GM18951 (cell line): ENCODE results near the gene CEACAM18.

Experiments used
- POLR2A ChIP-seq: IDR thresholded peaks from 4 replicates; pipeline ENCODE4 v1.6.1; 2011; ENCODE audit warnings: mild to moderate bottlenecking; ENCODE audit not compliant: insufficient read length, insufficient read depth; ENCODE audit errors: extremely low read depth
- in situ Hi-C: fragments of 300-500 bp; cut with MboI; formaldehyde crosslinking; loops from one replicate; pipeline ENCODE4 v1.12.0; 2022; ENCODE audit warnings: low sequenced_read_pairs, mixed read lengths, inconsistent platforms; ENCODE audit not compliant: unreplicated experiment

CEACAM18 gene

DNA sequence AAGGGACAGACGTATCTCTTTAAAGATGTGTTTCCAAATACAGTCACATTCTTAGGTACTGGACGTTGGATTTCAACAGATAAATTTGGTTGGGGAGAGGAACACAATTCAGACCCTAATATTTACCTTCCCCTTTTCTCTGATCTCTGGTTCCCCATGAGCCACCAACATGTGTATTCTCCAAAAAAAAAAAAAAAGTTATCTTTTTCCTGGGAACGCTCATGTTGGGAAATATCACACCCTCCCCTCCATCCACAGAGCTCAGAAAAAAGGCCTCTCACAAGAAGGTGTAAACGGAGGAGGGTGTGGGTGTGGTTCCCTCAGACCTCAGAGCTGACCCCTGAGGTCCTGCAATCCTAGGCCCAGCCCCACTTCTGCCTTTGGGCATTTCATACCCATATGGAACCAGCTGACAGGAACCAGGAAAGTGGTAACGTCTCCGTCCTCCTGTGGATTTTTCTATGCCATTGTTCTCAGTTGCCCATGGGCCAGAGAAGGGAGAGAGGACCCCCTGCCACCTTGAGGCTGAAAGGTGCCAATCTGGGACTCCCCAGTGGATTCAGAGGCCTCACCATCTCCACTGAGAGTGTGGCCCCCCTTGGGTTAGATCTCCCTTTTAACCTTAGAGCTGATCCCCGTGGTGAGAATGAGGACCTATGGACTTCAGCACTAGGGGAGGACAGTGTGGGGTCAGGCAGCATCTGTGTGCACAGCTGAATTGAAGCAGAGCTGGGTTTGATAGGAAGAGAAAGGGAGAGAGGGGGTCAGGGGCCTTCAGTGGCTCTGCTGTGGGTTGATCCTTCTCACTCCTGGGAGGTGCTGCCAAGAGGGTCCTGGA lies 31.7 kb downstream of the CEACAM18 start:
- in situ Hi-C loops, result no loop called here
- no peak for TF ChIP-seq POLR2A

DNA sequence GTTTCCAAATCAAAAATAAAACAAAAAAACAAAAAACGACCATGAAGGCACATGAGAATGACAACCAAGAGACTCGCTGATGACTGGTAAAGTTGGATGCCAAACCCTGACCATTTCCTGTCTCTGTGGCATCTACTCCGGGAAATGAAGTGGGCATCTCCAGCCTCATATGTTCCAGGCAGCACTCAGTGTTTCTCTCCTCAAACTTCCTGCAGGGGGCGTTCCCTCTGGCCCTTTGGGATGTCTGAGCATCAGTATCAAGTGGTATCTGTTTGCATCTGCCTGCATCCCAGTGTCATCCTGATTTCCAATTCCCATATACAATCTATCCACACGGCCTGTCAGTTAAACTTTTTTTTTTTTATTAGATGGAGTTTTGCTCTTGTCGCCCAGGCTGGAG lies 33.0 kb downstream of the CEACAM18 start:
- in situ Hi-C loops, result no loop called here
- no peak for TF ChIP-seq POLR2A

DNA sequence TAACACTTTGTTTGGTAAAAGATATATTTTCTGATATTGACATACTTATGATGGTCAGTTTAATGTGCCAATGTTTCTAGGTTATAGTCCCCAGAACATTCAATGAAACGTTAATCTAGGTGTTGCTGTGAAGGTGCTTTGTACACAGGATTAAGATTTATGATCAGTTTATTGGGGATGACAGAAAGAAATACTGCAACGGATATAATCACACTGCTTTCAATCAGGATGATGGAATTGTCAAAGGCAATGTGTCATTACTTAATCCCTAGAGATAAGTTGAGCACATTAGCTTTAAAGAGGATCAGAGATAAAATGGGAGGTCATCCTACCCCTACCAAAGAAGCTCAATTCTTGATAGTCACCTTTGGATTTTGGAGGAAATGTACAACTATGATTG lies 35.6 kb downstream of the CEACAM18 start:
- in situ Hi-C loops, result no loop called here
- TF ChIP-seq POLR2A, result no peak

DNA sequence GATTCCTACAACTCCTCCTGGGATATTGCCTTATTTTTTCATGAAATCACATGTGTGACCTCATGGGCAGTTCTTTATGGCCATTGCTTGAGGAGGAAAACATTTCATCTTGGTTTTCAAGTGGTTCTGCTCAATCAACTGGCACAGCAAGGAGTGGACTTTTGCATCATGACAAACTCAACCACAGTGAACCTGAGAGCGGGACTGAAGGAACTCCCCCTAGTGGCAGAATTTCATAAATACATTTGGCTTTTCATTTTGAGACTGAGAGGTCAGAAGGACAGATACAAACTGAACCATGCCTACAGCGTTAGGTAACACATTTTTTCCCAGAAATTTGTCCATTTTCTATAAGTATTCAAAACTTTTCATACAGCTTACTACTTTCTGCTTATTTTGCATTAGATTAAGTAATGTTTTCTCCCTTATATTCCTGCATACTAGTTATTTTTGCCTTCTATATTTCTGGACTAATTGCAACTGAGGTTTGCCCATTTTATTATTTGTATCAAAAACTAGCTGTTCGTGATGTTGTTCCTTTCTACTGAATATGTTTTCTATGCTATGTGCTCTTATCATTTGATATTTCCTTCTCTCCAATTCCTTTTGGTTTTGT lies 36.6 kb downstream of the CEACAM18 start:
- TF ChIP-seq POLR2A, result no peak
- in situ Hi-C loops, result no loop called here

DNA sequence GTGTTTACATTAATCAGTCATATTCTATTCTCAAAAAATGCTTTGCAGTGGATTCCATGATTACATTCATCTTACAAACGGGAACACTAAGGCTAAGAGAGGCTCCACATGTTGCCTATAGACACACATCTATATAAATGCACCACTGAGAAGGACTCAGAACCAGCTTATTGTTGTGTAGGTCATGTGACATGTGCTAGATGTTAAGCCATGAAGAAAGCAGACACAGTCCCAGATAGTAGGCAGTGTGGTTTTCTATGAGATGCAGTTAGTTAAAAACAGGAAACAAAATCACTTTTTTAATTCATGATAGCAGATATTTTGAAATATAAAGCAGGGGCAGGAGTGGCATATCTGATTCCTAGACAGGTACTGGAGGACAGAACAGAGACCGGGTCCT lies 42.4 kb downstream of the CEACAM18 start:
- TF ChIP-seq POLR2A, result no peak
- in situ Hi-C loops, result no loop called here

DNA sequence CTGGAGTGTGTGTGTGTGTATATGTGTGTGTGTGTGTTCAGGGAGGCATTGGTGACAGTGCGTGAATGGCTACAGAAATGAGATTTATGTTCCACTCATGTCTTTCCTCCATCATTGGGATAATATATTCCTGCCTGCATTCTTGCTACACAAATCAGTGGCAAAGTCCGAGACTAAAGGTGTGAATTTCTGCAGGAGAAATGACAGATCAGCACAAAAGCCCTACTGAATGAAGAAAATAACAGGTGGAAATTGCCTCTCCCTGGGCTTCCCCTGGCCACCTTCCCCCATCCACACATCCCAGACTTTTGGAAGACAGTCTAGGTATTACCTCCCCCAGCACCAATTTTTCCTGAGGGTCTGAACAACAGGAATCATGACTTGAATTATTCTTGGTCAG lies 43.0 kb downstream of the CEACAM18 start:
- in situ Hi-C loops, result no loop called here
- no peak for TF ChIP-seq POLR2A

DNA sequence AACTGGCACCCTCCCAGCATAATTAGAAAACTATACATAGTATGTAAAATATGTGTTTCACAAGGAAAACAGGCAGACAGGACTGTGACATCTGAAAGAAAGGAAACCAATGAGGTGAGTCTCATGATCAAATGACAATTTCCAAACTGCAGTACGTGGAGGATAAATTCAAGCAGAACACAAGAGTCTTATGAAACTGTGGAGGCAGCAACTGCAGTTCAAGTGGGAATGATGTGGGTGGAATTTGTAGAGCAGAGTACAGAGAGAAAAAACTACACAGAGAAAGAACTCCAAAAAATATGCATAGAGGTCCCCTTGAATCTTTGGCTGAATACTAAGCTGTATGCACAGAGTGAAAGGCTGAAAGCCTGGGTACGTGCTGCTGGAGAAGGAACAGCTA lies 43.4 kb downstream of the CEACAM18 start:
- in situ Hi-C loops, result no loop called here
- TF ChIP-seq POLR2A, result no peak

DNA sequence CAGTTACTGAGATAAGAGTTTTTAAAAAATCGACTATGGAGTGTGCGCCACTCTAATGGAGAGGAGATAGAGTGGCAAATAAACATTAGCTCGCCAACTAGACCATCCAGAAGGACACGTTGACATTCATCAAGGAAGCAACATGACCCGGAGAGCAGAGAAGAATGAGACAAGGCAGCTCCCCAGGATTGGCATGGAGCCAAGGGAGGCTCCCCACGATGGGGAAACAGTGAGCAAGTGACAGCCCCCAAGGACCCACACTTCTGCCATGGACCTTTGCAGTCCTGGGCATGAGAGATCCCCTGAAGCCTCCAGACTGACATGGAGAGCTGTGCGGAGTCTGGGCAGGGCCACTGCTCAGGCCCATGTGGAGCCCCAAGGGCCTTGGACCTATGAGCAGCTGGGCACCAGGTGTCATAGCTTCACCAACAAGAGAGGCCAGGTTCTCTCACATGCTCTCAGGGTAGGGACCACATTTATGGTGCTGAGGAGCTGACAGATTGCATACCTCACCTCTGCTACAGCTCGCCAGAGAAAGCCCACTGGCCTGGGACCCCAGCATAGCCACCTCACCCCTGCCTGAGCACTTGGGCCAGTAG lies 46.4 kb downstream of the CEACAM18 start:
- in situ Hi-C loops, result no loop called here
- no peak for TF ChIP-seq POLR2A

DNA sequence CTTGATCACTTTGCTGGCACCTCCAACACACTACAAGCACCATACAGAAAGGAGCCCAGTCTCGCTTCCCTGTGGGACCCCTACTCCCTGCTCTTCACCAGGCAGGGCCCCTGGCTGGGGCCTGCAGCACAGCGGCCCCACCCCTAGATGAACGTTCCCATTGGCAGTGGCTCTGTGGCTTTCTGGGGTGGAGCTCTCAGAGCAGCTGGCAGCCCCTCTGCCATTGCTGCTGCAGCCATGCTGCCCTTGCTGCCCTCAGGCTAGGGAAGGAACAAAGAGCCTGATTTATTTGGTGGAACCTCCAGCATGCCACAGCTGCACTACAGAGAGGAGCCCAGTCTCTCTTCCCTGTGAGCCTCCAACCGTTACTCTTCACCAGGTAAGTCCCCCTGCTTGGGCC lies 47.3 kb downstream of the CEACAM18 start:
- in situ Hi-C loops, result no loop called here
- no peak for TF ChIP-seq POLR2A

DNA sequence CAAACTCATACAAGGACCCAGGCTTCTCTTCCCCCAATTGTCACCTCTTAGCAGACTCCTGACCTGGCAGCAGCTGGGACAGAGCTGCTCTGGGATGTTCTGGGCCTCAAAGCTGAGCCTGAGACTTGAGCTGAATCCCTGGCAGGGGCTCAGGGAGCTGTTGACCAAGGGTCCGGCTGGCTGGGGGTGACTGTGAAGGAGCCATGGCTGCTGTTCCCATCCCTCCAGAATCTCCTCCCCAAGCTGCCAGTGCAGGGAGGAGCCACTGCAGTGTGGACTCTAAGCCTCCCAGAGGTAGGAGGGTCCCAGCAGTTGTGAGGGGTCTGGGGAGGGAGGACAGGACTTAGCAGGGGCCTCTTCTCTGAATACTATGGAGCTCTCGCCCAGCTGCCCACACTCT lies 51.0 kb downstream of the CEACAM18 start:
- no peak for TF ChIP-seq POLR2A
- in situ Hi-C loops, result no loop called here

DNA sequence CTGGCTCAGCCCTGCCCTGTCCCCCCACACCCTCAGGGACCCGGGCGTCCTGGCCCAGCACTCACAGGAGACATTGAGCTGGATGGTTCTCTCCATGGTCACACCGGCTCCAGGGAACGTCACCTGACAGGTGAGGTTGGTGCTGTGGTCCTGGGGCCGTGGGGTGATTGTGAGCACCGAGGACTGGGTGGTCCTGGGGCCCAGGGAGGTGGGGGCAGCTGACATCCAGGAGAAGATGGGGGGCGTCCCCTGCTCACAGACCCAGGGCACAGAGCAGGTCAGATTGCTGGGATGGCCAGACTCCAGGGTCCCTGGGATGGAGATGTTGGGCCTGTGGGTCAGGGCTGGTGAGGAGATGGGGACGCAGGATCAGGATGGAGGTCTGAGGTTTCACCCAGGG lies 52.3 kb downstream of the CEACAM18 start:
- in situ Hi-C loops, result no loop called here
- TF ChIP-seq POLR2A, result no peak

DNA sequence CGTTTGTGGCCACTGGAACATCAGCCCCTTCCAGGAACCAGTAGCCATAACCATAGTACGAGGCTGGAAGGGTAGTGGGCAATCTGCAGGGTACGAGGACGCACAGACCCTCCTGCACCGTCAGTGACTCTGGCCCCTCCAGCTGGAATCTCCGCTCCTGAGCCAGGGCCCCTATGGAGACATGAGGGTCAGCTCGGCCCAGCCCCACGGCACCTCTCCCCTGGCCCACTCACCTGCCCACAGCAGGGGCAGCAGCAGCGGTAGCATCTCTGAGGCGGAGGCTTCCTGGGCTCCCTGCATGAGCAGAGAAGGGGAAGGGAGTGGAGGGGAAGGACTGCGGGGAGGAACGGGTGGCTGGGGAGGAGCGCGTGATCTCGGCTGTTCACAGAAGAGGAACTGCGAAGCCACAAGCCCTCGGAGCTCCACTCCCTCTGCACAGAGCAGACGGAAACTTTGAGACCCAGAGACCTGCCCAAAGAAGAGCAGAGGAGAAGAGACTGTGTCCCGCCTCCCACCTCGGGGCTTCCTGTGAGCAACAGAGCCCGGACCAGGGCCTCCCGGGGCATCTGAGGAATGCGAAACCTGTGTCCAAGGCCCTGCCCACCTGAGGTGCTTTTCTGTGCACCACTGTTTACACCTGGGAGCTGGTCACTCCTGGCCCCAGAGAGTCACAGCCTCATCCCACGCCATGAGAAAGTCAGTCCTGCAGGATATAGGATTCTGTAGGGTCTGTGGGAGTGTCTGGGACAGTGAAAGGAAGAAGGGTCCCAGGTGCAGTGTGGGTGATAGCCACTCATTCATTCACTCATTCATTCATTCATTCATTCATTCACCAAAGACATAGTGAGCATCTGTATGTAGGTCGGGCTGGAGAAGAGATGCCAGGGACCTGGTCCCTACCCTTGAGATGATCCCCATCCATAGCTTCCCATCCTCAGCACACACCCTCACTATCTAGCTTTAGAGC lies 53.3 kb downstream of the CEACAM18 start, which contains the start of gene SIGLEC6:
Gene SIGLEC6, minus strand, starts transcription at position 322 of the 967 bp plus-strand sequence. Its CDS starts 22 bp downstream, at position 300.
- TF ChIP-seq POLR2A, result no peak
- in situ Hi-C loops, result no loop called here

DNA sequence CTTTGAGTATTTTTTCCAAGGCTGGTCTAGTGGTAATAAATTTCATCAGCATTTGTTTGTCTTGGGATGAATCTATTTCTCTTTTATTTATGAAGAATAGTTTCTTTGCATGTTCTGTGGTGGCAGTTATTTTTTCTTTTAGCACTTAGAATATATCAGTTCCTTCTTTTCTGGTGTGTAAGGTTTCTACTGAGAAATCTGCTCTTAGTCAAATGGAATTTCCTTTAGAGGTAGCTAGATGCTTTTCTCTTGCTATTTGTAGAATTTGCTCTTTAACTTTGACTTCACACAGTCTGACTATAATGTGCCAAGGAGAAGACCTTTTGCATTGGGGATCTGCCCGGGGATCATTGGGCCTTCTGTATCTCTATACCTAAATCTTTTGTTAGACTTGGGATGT lies 57.2 kb downstream of the CEACAM18 start:
- in situ Hi-C loops, result no loop called here
- TF ChIP-seq POLR2A, result no peak

DNA sequence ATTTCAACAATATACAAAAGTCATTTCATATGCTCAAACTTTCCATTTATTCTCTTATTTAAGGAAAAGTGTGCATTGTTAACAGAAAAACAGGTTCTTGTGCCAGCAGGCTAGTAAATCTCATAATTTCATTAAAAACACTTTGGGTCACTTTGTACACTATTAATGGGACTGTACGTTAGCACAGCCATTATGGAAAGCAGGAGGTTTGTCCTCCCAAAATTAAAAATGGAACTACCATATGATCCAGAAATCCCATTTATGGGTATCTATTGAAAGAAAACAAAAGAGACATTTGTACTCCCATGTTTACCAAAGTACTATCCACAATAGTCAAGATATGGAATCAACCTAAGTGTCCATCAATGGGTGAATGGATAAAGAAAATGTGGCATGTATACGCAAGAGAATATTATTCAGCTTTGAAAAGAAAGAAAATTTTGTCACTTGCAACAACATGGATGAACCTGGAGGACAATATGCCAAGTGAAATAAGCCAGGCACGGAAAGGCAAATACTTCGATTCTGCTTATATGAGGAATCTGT lies 61.6 kb downstream of the CEACAM18 start:
- in situ Hi-C loops, result no loop called here
- TF ChIP-seq POLR2A, result no peak
